Stomach (tissue), 4 donors: ENCODE results near the gene CNTNAP5.

ENCODE experiments used
- CTCF ChIP-seq, 7 experiments: fragments of 450-650 bp in 4 of 7; fragments of 200-600 bp in 3 of 7; sonication (generic) in 3 of 7; IDR thresholded peaks; one replicate each; pipeline ENCODE4 v1.5.1; 2016 to 2019; ENCODE audit warnings: antibody characterized with exemption in 7 of 7, control low read depth in 2 of 7, mild to moderate bottlenecking in 1 of 7
- EP300 ChIP-seq: sonication (generic); formaldehyde crosslinking; IDR thresholded peaks from one replicate; pipeline ENCODE4 v1.6.1; 2017; ENCODE audit warnings: antibody characterized with exemption

- TF ChIP-seq CTCF (IDR thresholded peaks at IDR 0.05) (no peak), EP300 (no peak)
Measured at GRCh38 chr2:124837496-124837895, 812.4 kb downstream of the CNTNAP5 start.
